Measurements from ENCODE around the gene MNS1.
"Not testable (repeated sequence)": the region's sequence is repeated elsewhere in the genome, so short reads cannot be mapped to it uniquely, and the experiment has no call there.

The MNS1 gene

GRCh38 chr15:56442354-56442753 is 22.6 kb downstream of the MNS1 start:
- H3K4me3 Mint-ChIP-seq = no peak overlapping the region
- no peaks in the 10 kb centered on the region for H3K4me1 Mint-ChIP-seq

DNA sequence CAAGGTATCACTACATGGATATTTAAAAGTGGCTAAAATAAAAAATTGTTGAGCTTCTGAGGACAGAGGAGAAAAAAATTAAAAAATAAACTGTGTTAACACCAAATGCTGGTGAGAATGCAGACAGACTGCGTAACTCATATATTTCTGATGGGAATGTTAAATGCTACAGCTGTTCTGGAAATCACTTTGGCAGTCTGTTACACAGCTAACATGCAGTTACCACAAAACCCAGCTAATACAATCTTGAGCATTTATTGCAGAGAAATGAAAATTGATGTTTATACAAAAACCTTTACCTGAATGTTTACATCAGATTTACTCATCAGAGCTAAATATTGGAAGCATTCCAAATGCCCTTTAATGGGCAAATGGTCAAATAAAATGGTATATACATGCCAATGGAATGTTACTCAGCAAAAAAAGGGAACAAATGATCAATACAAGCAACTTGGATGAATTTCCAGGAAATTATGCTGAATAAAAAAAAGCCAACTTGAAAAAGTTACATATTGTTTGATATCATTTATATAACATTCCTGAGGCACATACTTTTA is 24.6 kb downstream of the MNS1 start:
- TF ChIP-seq, protein P1, sequence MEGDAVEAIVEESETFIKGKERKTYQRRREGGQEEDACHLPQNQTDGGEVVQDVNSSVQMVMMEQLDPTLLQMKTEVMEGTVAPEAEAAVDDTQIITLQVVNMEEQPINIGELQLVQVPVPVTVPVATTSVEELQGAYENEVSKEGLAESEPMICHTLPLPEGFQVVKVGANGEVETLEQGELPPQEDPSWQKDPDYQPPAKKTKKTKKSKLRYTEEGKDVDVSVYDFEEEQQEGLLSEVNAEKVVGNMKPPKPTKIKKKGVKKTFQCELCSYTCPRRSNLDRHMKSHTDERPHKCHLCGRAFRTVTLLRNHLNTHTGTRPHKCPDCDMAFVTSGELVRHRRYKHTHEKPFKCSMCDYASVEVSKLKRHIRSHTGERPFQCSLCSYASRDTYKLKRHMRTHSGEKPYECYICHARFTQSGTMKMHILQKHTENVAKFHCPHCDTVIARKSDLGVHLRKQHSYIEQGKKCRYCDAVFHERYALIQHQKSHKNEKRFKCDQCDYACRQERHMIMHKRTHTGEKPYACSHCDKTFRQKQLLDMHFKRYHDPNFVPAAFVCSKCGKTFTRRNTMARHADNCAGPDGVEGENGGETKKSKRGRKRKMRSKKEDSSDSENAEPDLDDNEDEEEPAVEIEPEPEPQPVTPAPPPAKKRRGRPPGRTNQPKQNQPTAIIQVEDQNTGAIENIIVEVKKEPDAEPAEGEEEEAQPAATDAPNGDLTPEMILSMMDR (IDR thresholded peaks at IDR 0.05; ENCODE audit: unreplicated experiment in 3 of 3) = no peak
- Mint-ChIP-seq H3K4me1 (no peaks in the 10 kb centered on the region), H3K27me3 (ENCODE audit: low read depth) (no peaks in the 10 kb centered on the region), H3K36me3 (ENCODE audit: low read depth) (peaks cover 69% of the 10 kb centered on the region), H3K4me3 (no peak overlapping the region), H3K27ac (no peak overlapping the region), H3K9me3 (peaks cover 15% of the 10 kb centered on the region)

More at GRCh38 chr15:56442354-56442753, 22.6 kb downstream of the MNS1 start:
- Mint-ChIP-seq H3K27me3 (ENCODE audit: low read depth) (no peaks in the 10 kb centered on the region), H3K27ac (no peak overlapping the region), H3K36me3 (ENCODE audit: low read depth) (peaks cover 51% of the 10 kb centered on the region), H3K9me3 (peaks cover 8% of the 10 kb centered on the region)
- TF ChIP-seq, protein P1 (IDR thresholded peaks at IDR 0.05; ENCODE audit: unreplicated experiment in 3 of 3) = no peak

DNA sequence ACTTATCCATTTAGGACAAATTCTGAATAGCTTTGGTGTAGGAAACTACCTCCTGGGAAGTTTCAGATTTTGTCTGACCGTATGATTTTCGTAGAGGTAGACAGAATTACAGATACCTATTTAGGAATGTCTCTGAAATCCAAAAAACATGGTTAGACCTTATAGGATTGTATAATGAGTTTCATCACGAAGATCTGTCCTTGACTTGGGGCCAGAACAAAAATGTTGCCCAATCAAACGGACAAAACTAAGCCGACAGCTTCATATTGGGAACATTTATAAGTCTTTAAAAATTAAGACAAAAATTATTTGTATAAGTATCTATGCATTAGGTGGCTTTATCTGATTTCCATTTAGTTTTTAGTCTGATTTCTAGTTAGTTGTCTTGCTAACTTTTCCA is 32.6 kb downstream of the MNS1 start:
- Mint-ChIP-seq H3K9me3 (peaks cover 6% of the 10 kb centered on the region), H3K36me3 (ENCODE audit: low read depth) (peaks cover 38% of the 10 kb centered on the region), H3K27ac (no peak overlapping the region), H3K4me1 (no peaks in the 10 kb centered on the region), H3K4me3 (no peak overlapping the region), H3K27me3 (ENCODE audit: low read depth) (no peaks in the 10 kb centered on the region)
- TF ChIP-seq, protein P1 (IDR thresholded peaks at IDR 0.05; ENCODE audit: unreplicated experiment in 3 of 3) = no peak

DNA sequence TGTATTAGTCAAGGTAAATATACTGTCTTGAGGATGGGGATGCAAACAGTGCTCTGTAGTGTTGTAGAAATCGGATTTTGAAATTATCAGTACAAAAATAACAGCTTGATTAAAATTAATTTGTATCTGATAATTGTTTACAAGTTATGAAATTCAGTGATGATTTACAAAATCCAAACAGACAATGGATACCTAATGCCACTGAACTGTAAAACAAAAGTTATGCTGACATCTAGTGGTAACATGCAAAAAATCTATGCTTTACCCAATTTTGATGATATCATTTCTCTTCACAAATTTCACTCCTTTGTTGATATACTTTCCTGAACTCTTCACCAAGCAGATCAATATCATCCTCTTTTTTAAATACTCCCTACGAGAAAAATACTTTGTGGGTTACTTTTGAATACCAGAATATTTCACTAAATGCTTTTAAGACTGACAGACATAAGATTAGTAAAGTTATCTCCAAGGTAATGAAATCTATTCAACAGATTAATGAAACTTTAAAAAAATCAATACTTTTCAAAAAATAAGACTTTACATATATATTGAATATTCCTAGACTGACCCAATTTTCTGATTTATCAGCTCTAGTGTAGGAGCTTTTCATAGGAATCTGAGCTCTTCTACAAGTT is 36.0 kb downstream of the MNS1 start:
- no peaks in the 10 kb centered on the region for H3K4me1 Mint-ChIP-seq
- TF ChIP-seq, protein P1 (IDR thresholded peaks at IDR 0.05; ENCODE audit: unreplicated experiment in 3 of 3) = peak; percentile 42 to 70 (median 63)

DNA sequence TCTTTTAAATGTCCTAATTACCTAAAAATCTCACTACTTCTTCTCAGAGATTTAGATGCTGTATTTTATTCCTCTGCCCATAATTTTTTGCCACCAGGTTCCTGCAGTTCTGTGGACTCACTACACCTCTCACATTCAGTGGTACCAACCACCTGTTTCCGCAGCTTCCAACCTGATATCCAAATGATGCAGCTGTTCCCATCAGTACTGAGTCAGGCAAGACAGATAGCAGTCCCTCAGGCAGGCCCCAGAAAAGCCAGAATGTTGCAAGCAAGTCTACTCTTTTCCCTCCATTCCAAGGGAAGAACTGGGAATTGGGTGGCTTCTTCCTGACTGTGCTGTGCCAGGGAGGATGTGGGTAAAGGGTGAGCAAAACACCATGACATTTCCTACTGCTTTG is 39.0 kb downstream of the MNS1 start:
- TF ChIP-seq, protein P1 (IDR thresholded peaks at IDR 0.05; ENCODE audit: unreplicated experiment in 3 of 3) = no peak

More for the DNA sequence above, 36.0 kb downstream of the MNS1 start:
- no peak overlapping the region for H3K27ac Mint-ChIP-seq
- peaks cover 40% of the 10 kb centered on the region for H3K36me3 Mint-ChIP-seq (ENCODE audit: low read depth)
- peaks cover 9% of the 10 kb centered on the region for H3K9me3 Mint-ChIP-seq
- no peaks in the 10 kb centered on the region for H3K27me3 Mint-ChIP-seq (ENCODE audit: low read depth)
- H3K4me3 Mint-ChIP-seq = no peak overlapping the region

DNA sequence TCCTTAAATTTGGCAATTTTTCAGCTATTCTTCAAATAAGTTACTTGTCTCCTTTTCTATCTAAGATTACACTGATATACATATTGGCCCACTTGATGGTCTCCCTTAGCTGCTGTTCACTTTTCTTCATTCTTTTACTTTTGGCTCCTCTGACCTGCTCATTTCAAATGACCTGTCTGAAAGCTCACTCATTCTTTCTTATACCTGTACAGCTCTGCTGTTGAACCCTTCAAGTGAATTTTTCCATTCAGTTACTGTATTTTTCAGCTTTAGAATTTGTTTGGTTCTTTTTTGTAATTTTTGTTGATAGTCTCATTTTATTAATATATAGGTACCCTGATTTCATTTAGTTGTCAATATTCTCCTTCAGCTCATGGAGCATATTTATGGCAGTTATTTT is 39.7 kb downstream of the MNS1 start:
- H3K4me3 Mint-ChIP-seq = no peak overlapping the region
- no peaks in the 10 kb centered on the region for H3K4me1 Mint-ChIP-seq
- peaks cover 55% of the 10 kb centered on the region for H3K36me3 Mint-ChIP-seq (ENCODE audit: low read depth)
- H3K9me3 Mint-ChIP-seq = peaks cover 9% of the 10 kb centered on the region
- H3K27me3 Mint-ChIP-seq (ENCODE audit: low read depth) = no peaks in the 10 kb centered on the region
- TF ChIP-seq, protein P1 (IDR thresholded peaks at IDR 0.05; ENCODE audit: unreplicated experiment in 3 of 3) = no peak
- no peak overlapping the region for H3K27ac Mint-ChIP-seq

More for the DNA sequence above, 39.0 kb downstream of the MNS1 start:
- Mint-ChIP-seq H3K4me3 (no peak overlapping the region), H3K27me3 (ENCODE audit: low read depth) (no peaks in the 10 kb centered on the region), H3K9me3 (peaks cover 9% of the 10 kb centered on the region), H3K36me3 (ENCODE audit: low read depth) (peaks cover 48% of the 10 kb centered on the region), H3K4me1 (no peaks in the 10 kb centered on the region), H3K27ac (no peak overlapping the region)

DNA sequence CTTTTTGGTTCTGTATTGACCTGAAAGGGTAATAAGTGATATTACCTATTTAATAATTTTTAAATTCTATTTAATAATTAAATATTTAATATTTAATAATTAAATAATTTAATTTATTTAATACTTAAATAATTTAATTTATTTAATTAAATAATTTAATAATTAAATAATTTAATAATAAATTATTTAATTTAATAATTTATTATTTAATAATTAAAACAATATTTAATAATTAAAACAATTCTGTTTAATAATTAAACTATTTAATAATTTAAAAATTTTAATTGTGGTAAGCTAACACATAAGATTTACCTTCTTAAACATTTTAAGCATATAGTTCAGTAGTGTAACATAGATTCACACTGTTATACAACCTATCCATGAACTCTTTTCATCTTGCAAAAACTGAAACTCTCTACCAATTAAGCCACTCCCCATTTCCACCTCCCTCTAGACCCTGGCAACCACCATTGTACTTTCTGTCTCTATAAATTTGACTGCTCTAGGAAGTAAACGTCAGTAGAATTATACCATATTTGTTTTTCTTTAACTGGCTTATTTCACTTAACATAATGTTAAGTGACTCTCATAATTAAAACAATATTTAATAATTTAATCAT is 51.7 kb downstream of the MNS1 start:
- H3K4me3 Mint-ChIP-seq; H3K27me3 Mint-ChIP-seq (ENCODE audit: low read depth); H3K4me1 Mint-ChIP-seq; H3K27ac Mint-ChIP-seq: not testable (repeated sequence)
- Mint-ChIP-seq H3K9me3 (peaks cover 10% of the 10 kb centered on the region), H3K36me3 (ENCODE audit: low read depth) (peaks cover 56% of the 10 kb centered on the region)

Data from nephron (organoid).